ENCODE results near the gene OR4E2.

The OR4E2 gene

GRCh38 chr14:21704338-21704737 is 50.7 kb downstream of the OR4E2 start:
- H3K4me3 ChIP-seq (ENCODE audit: control insufficient read depth, low read depth, low read length): no peak overlapping the region
- no peak for TF ChIP-seq CTCF (conservative IDR thresholded peaks at IDR 0.05; ENCODE audit: control insufficient read depth, insufficient read depth, low read depth, low read length)
- DNase-seq (ENCODE audit: low read depth): no peak

GRCh38 chr14:21711360-21711961 is 57.8 kb downstream of the OR4E2 start:
- peak; percentile 57 for DNase-seq (ENCODE audit: low read depth)
- peak; percentile 81 for TF ChIP-seq CTCF (conservative IDR thresholded peaks at IDR 0.05; ENCODE audit: control insufficient read depth, insufficient read depth, low read depth, low read length)
- no peak overlapping the region for H3K4me3 ChIP-seq (ENCODE audit: control insufficient read depth, low read depth, low read length)

DNA sequence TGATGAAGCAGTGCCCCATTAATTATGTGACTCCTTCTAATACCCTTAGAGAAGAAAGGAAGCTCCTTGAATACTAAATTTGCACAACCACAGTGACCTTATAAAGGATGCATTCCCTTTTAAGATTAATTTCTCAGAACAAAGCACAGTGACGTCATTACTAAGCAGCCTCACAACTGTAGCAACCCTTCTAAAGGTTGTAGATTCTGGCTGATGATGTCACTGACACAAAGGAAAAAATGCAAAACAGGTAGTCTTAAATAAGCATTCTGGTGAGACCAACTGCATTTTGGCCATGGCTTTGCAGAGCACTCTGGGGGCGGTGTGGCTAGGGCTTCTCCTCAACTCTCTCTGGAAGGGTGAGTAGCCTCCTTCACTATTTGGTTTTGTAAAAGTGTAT is 58.4 kb downstream of the OR4E2 start:
- no peak overlapping the region for H3K4me3 ChIP-seq (ENCODE audit: control insufficient read depth, low read depth, low read length)
- DNase-seq (ENCODE audit: low read depth): no peak
- TF ChIP-seq CTCF (conservative IDR thresholded peaks at IDR 0.05; ENCODE audit: control insufficient read depth, insufficient read depth, low read depth, low read length): no peak

GRCh38 chr14:21714318-21714929 is 60.8 kb downstream of the OR4E2 start:
- DNase-seq (ENCODE audit: low read depth): no peak
- no peak for TF ChIP-seq CTCF (conservative IDR thresholded peaks at IDR 0.05; ENCODE audit: control insufficient read depth, insufficient read depth, low read depth, low read length)
- no peak overlapping the region for H3K4me3 ChIP-seq (ENCODE audit: control insufficient read depth, low read depth, low read length)
